ENCODE measurements around the gene ERCC6L. TPM values are rescaled to one million over a fixed set of nuclear protein-coding genes. Genes with fewer than 3 reads are reported as not detected.

ERCC6L gene
- total RNA-seq (1 to 10 TPM in 1 of 5 experiments, under 1 TPM in 4; 0.11 to 6.6 (median 0.16) TPM), polyA plus RNA-seq (under 1 TPM; 0.49 to 0.58 TPM), total RNA-seq (0.94 reads per million)

DNA sequence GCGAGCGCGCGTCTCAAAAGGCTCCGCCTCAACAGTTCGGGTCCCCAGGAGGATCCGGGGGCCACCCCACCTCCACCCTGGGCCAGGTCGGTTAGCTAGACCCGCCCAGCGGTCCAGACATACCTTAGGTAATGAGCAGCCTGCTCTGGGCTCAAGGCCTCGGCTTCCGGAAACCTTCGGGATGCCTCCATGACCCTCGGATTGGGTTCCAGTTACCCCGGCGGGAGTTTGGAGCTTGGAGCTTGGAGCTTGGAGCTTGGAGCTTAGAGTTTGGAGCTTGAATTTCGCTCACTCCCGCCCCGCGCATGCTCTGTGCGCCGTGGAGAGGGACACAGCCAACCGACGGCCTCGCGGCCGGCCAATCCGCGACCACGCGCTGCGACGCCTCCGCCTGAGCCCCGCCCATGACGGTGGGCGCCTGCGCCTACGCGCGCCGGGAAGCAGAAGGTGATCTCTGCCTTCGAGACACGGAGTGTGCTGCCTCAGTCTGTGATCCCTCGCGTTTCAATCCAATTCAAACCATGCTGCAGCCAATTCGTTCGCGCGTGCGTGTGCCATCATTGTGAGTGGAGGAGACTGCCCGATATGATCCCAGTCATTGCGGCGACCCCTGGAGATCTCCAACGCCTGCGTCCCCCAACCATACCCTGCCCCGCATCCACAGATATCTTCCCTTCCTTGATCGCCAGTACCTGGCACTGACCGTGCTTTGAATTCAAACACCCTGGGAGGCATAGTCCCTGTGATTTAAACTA is at the start of gene ERCC6L:
Gene ERCC6L (minus strand): TSS at position 307 of the 755 bp plus-strand sequence. CDS start 116 bp downstream, at position 191.
- Mint-ChIP-seq H3K27ac (peak within 1 kb of the TSS in 7 of 9 donors; percentile 48 to 91 (median 56)), H3K36me3 (peaks cover 0 to 5% (median 0%) of the 10 kb centered on the region in 5 donors), H3K4me3 (peak within 1 kb of the TSS; percentile 45 to 87 (median 76)), H3K27me3 (no peaks in the 10 kb centered on the region), H3K4me1 (peaks cover 0 to 17% (median 0%) of the 10 kb centered on the region in 7 donors), H3K9me3 (peaks cover 0 to 4% (median 0%) of the 10 kb centered on the region in 11 donors)
- CTCF ChIA-PET, result interaction anchor here (1.0 kb wide), 1 partner anchor 38 kb away, joined by 3 read pairs; the partner anchor contains the start of gene RPS4X
- no peaks in the 10 kb centered on the region for H3K9me3 ChIP-seq (ENCODE audit: control insufficient read depth in 2 of 3, low read length in 3 of 3)
- ATAC-seq, result peak; percentile 99
- intact Hi-C loops (cut with micrococcal nuclease), result loop anchor here (2.0 to 5.0 kb wide), 5 partner anchors 38 to 333 kb away; partner anchors contain the start of genes PIN4 (in 2 of the 2), HDAC8 (in 1 of the 2) and RPS4X (in 1 of the 2)
- H3K4me3 ChIP-seq (ENCODE audit: low read length), result peak within 1 kb of the TSS; percentile 62
- POLR2A ChIA-PET, result interaction anchor here (0.5 to 1.4 kb wide), 3 partner anchors 38 to 873 kb away, joined by 3 to 9 read pairs (median 3); partner anchors contain the start of genes RPS4X and TAF1
- H3K4me1 ChIP-seq (ENCODE audit: control insufficient read depth in 2 of 2, insufficient read depth in 2 of 2, low read length in 2 of 2), result no peaks in the 10 kb centered on the region
- no peaks in the 10 kb centered on the region for H3K36me3 ChIP-seq (ENCODE audit: control insufficient read depth in 2 of 3, insufficient read depth in 3 of 3, low read length in 3 of 3)
- peak within 1 kb of the TSS; percentile 47 for H3K27ac ChIP-seq (ENCODE audit: low read depth, low read length)
- peak; percentile 71 to 87 (median 81) for DNase-seq
- H3K27me3 ChIP-seq (ENCODE audit: control insufficient read depth in 2 of 2, insufficient read depth in 2 of 2, low read length in 2 of 2), result no peaks in the 10 kb centered on the region

GRCh38 chrX:72282302-72282701 is 43.5 kb upstream of the ERCC6L start:
- ATAC-seq (no peak), DNase-seq (no peak)
- Mint-ChIP-seq H3K36me3 (no peaks in the 10 kb centered on the region), H3K9me3 (no peaks in the 10 kb centered on the region), H3K4me1 (peaks cover 0 to 4% (median 0%) of the 10 kb centered on the region in 7 donors), H3K27ac (no peak overlapping the region), H3K27me3 (peaks cover 0 to 22% (median 0%) of the 10 kb centered on the region in 5 donors), H3K4me3 (no peak overlapping the region)
- no peak overlapping the region for H3K4me3 ChIP-seq (ENCODE audit: low read length)
- CTCF ChIA-PET, result no interaction called here
- no peak overlapping the region for H3K27ac ChIP-seq (ENCODE audit: low read depth, low read length)
- intact Hi-C loops (cut with micrococcal nuclease), result no loop called here
- POLR2A ChIA-PET, result no interaction called here
- no peaks in the 10 kb centered on the region for H3K27me3 ChIP-seq (ENCODE audit: control insufficient read depth in 2 of 2, insufficient read depth in 2 of 2, low read length in 2 of 2)
- H3K9me3 ChIP-seq (ENCODE audit: control insufficient read depth in 2 of 3, low read length in 3 of 3), result no peaks in the 10 kb centered on the region
- no peaks in the 10 kb centered on the region for H3K36me3 ChIP-seq (ENCODE audit: control insufficient read depth in 2 of 3, insufficient read depth in 3 of 3, low read length in 3 of 3)
- no peaks in the 10 kb centered on the region for H3K4me1 ChIP-seq (ENCODE audit: control insufficient read depth in 2 of 2, insufficient read depth in 2 of 2, low read length in 2 of 2)

GRCh38 chrX:72280321-72280845 is 41.6 kb upstream of the ERCC6L start:
- intact Hi-C loops (cut with micrococcal nuclease), result no loop called here
- H3K4me3 Mint-ChIP-seq, result no peak overlapping the region
- Histone ChIP-seq H3K4me3 (ENCODE audit: low read length) (no peak overlapping the region), H3K36me3 (ENCODE audit: control insufficient read depth in 2 of 3, insufficient read depth in 3 of 3, low read length in 3 of 3) (peaks cover 0 to 6% (median 3%) of the 10 kb centered on the region in 3 experiments), H3K4me1 (ENCODE audit: control insufficient read depth in 2 of 2, insufficient read depth in 2 of 2, low read length in 2 of 2) (peaks cover 6 to 7% of the 10 kb centered on the region in 2 donors), H3K27me3 (ENCODE audit: control insufficient read depth in 2 of 2, insufficient read depth in 2 of 2, low read length in 2 of 2) (no peaks in the 10 kb centered on the region), H3K9me3 (ENCODE audit: control insufficient read depth in 2 of 3, low read length in 3 of 3) (no peaks in the 10 kb centered on the region), H3K27ac (ENCODE audit: low read depth, low read length) (no peak overlapping the region)
- ATAC-seq (no peak), DNase-seq (no peak)
- H3K27me3 Mint-ChIP-seq, result peaks cover 0 to 22% (median 0%) of the 10 kb centered on the region in 5 donors
- H3K27ac Mint-ChIP-seq, result no peak overlapping the region
- CTCF ChIA-PET, result no interaction called here
- POLR2A ChIA-PET, result no interaction called here
- H3K36me3 Mint-ChIP-seq, result peaks cover 0 to 7% (median 5%) of the 10 kb centered on the region in 5 donors
- H3K4me1 Mint-ChIP-seq, result peaks cover 0 to 12% (median 8%) of the 10 kb centered on the region in 7 donors
- no peaks in the 10 kb centered on the region for H3K9me3 Mint-ChIP-seq

GRCh38 chrX:72276478-72276953 is 37.7 kb upstream of the ERCC6L start:
- intact Hi-C loops (cut with micrococcal nuclease), result loop anchor here (2.0 to 10.0 kb wide), 10 partner anchors 38 to 1668 kb away; partner anchors contain the start of genes CHIC1 (in 1 of the 2), ERCC6L (in 1 of the 2), HDAC8 (in 1 of the 2) and PIN4 (in 1 of the 2)
- Mint-ChIP-seq H3K27me3 (peaks cover 0 to 12% (median 0%) of the 10 kb centered on the region in 5 donors), H3K4me3 (peak overlapping the region; percentile 74 to 92 (median 87)), H3K9me3 (no peaks in the 10 kb centered on the region), H3K36me3 (peaks cover 0 to 41% (median 31%) of the 10 kb centered on the region in 5 donors), H3K27ac (peak overlapping the region; percentile 78 to 96 (median 92)), H3K4me1 (peaks cover 13 to 47% (median 37%) of the 10 kb centered on the region in 7 donors)
- Histone ChIP-seq H3K4me3 (ENCODE audit: low read length) (peak overlapping the region; percentile 70), H3K27me3 (ENCODE audit: control insufficient read depth in 2 of 2, insufficient read depth in 2 of 2, low read length in 2 of 2) (no peaks in the 10 kb centered on the region), H3K36me3 (ENCODE audit: control insufficient read depth in 2 of 3, insufficient read depth in 3 of 3, low read length in 3 of 3) (peaks cover 15 to 44% (median 17%) of the 10 kb centered on the region in 3 experiments), H3K9me3 (ENCODE audit: control insufficient read depth in 2 of 3, low read length in 3 of 3) (no peaks in the 10 kb centered on the region), H3K4me1 (ENCODE audit: control insufficient read depth in 2 of 2, insufficient read depth in 2 of 2, low read length in 2 of 2) (peaks cover 16 to 30% of the 10 kb centered on the region in 2 donors), H3K27ac (ENCODE audit: low read depth, low read length) (peak overlapping the region; percentile 91)
- ATAC-seq (peak; percentile 3), DNase-seq (peak in 1 of 9 donors; percentile 6)
- POLR2A ChIA-PET, result interaction anchor here (0.8 to 1.6 kb wide), 8 partner anchors 9 to 1668 kb away, joined by 3 to 12 read pairs (median 6); partner anchors contain the start of genes ERCC6L and PIN4
- CTCF ChIA-PET, result interaction anchor here (0.9 to 1.1 kb wide), 3 partner anchors 15 to 95 kb away, joined by 3 to 4 read pairs (median 3); partner anchors contain the start of genes ERCC6L and PIN4

GRCh38 chrX:72274526-72274925 is 35.7 kb upstream of the ERCC6L start:
- no peaks in the 10 kb centered on the region for H3K9me3 Mint-ChIP-seq
- Histone ChIP-seq H3K9me3 (ENCODE audit: control insufficient read depth in 2 of 3, low read length in 3 of 3) (no peaks in the 10 kb centered on the region), H3K4me3 (ENCODE audit: low read length) (no peak overlapping the region), H3K36me3 (ENCODE audit: control insufficient read depth in 2 of 3, insufficient read depth in 3 of 3, low read length in 3 of 3) (peaks cover 15 to 57% (median 17%) of the 10 kb centered on the region in 3 experiments), H3K27me3 (ENCODE audit: control insufficient read depth in 2 of 2, insufficient read depth in 2 of 2, low read length in 2 of 2) (no peaks in the 10 kb centered on the region), H3K27ac (ENCODE audit: low read depth, low read length) (peak overlapping the region; percentile 91), H3K4me1 (ENCODE audit: control insufficient read depth in 2 of 2, insufficient read depth in 2 of 2, low read length in 2 of 2) (peaks cover 16 to 30% of the 10 kb centered on the region in 2 donors)
- peaks cover 0 to 44% (median 33%) of the 10 kb centered on the region in 5 donors for H3K36me3 Mint-ChIP-seq
- ChIA-PET POLR2A (no interaction called here), CTCF (interaction anchor here (0.9 kb wide), 1 partner anchor 1142 kb away, joined by 3 read pairs; no protein-coding TSS in a partner anchor)
- H3K27me3 Mint-ChIP-seq, result peaks cover 0 to 5% (median 0%) of the 10 kb centered on the region in 5 donors
- intact Hi-C loops (cut with micrococcal nuclease), result loop anchor here (10.0 kb wide), 5 partner anchors 90 to 1670 kb away; partner anchors contain the start of genes PIN4 (in 1 of the 2) and SNX12 (in 1 of the 2)
- DNase-seq, result no peak
- ATAC-seq, result no peak
- H3K4me3 Mint-ChIP-seq, result peak overlapping the region; percentile 46 to 90 (median 82)
- peak overlapping the region; percentile 45 to 96 (median 78) for H3K27ac Mint-ChIP-seq
- H3K4me1 Mint-ChIP-seq, result peaks cover 13 to 58% (median 39%) of the 10 kb centered on the region in 7 donors

GRCh38 chrX:72273718-72274117 is 34.9 kb upstream of the ERCC6L start:
- Histone ChIP-seq H3K27me3 (ENCODE audit: control insufficient read depth in 2 of 2, insufficient read depth in 2 of 2, low read length in 2 of 2) (no peaks in the 10 kb centered on the region), H3K36me3 (ENCODE audit: control insufficient read depth in 2 of 3, insufficient read depth in 3 of 3, low read length in 3 of 3) (peaks cover 15 to 63% (median 17%) of the 10 kb centered on the region in 3 experiments), H3K4me1 (ENCODE audit: control insufficient read depth in 2 of 2, insufficient read depth in 2 of 2, low read length in 2 of 2) (peaks cover 16 to 30% of the 10 kb centered on the region in 2 donors), H3K27ac (ENCODE audit: low read depth, low read length) (peak overlapping the region; percentile 91), H3K4me3 (ENCODE audit: low read length) (no peak overlapping the region), H3K9me3 (ENCODE audit: control insufficient read depth in 2 of 3, low read length in 3 of 3) (no peaks in the 10 kb centered on the region)
- Mint-ChIP-seq H3K4me3 (peak overlapping the region in 3 of 10 donors; percentile 74 to 85 (median 82)), H3K9me3 (no peaks in the 10 kb centered on the region), H3K4me1 (peaks cover 13 to 58% (median 39%) of the 10 kb centered on the region in 7 donors), H3K36me3 (peaks cover 0 to 51% (median 33%) of the 10 kb centered on the region in 5 donors), H3K27ac (peak overlapping the region; percentile 2 to 92 (median 60)), H3K27me3 (no peaks in the 10 kb centered on the region)
- DNase-seq (no peak), ATAC-seq (no peak)
- ChIA-PET POLR2A (no interaction called here), CTCF (no interaction called here)
- intact Hi-C loops (cut with micrococcal nuclease), result loop anchor here (10.0 kb wide), 5 partner anchors 89 to 1671 kb away; partner anchors contain the start of genes PIN4 (in 1 of the 2) and SNX12 (in 1 of the 2)

Measured in naive thymus-derived CD4-positive, alpha-beta T cell (primary cell).